HepG2 (cell line): ENCODE measurements around the gene TMEM198. TPM values are rescaled to one million over a fixed set of nuclear protein-coding genes. Genes with fewer than 3 reads are reported as not detected.

ENCODE experiments used
- BCL3 ChIP-seq: sonication (generic); formaldehyde crosslinking; IDR thresholded peaks from 2 replicates; pipeline ENCODE4 v1.5.1; 2020; ENCODE audit warnings: mild to moderate bottlenecking, missing genetic modification reagents, moderate library complexity
- BRD4 ChIP-seq: sonication (generic); formaldehyde crosslinking; IDR thresholded peaks from 2 replicates; pipeline ENCODE4 v1.4.0; 2020; ENCODE audit warnings: missing genetic modification reagents
- CAMTA2 ChIP-seq: sonication (generic); formaldehyde crosslinking; IDR thresholded peaks from 2 replicates; pipeline ENCODE4 v1.4.0; 2020; ENCODE audit warnings: mild to moderate bottlenecking, missing genetic modification reagents, borderline replicate concordance
- CEBPB ChIP-seq: IDR thresholded peaks from 2 replicates; pipeline ENCODE4 v1.6.1; 2011; ENCODE audit warnings: low read depth, low read length, improper control_type of control experiment, borderline replicate concordance
- EED ChIP-seq: sonication (generic); formaldehyde crosslinking; IDR thresholded peaks from 2 replicates; pipeline ENCODE4 v1.5.0; 2020; ENCODE audit warnings: mild to moderate bottlenecking, missing genetic modification reagents
- ELF1 ChIP-seq: sonication (generic); formaldehyde crosslinking; IDR thresholded peaks from 2 replicates; pipeline ENCODE4 v1.4.0; 2020; ENCODE audit warnings: missing genetic modification reagents
- FOXO1 ChIP-seq: sonication (generic); formaldehyde crosslinking; IDR thresholded peaks from 2 replicates; pipeline ENCODE4 v1.4.0; 2020; ENCODE audit warnings: missing genetic modification reagents
- HIC2 ChIP-seq: sonication (generic); formaldehyde crosslinking; IDR thresholded peaks from 2 replicates; pipeline ENCODE4 v1.9.0; 2022; ENCODE audit warnings: low read depth, missing genetic modification reagents
- HOMEZ ChIP-seq: IDR thresholded peaks from 2 replicates; pipeline ENCODE4 v1.6.1; 2016; ENCODE audit warnings: low read depth
- KDM5A ChIP-seq: fragments of 200-600 bp; sonication (generic); IDR thresholded peaks from 2 replicates; pipeline ENCODE4 v1.7.0; 2018; ENCODE audit warnings: antibody characterized with exemption, mild to moderate bottlenecking, low read length, borderline replicate concordance
- NCOA1 ChIP-seq: sonication (generic); formaldehyde crosslinking; IDR thresholded peaks from 2 replicates; pipeline ENCODE4 v1.9.0; 2021; ENCODE audit warnings: missing genetic modification reagents
- PRPF4 ChIP-seq: fragments of 200-400 bp; formaldehyde crosslinking; IDR thresholded peaks from 2 replicates; pipeline ENCODE4 v1.6.1; 2016; ENCODE audit warnings: low read length, low read depth; ENCODE audit not compliant: poor library complexity, severe bottlenecking
- SALL1 ChIP-seq: sonication (generic); formaldehyde crosslinking; IDR thresholded peaks from 2 replicates; pipeline ENCODE4 v1.8.0; 2022; ENCODE audit warnings: mild to moderate bottlenecking, missing genetic modification reagents
- SMARCC2 ChIP-seq: fragments of 450-650 bp; IDR thresholded peaks from 2 replicates; pipeline ENCODE4 v1.6.1; 2017; ENCODE audit warnings: antibody characterized with exemption, mild to moderate bottlenecking
- ZBTB4 ChIP-seq: sonication (generic); formaldehyde crosslinking; IDR thresholded peaks from 2 replicates; pipeline ENCODE4 v1.4.0; 2020; ENCODE audit warnings: missing genetic modification reagents, mild to moderate bottlenecking, borderline replicate concordance
- ZFP90 ChIP-seq: sonication (generic); formaldehyde crosslinking; IDR thresholded peaks from 2 replicates; pipeline ENCODE4 v1.8.0; 2022; ENCODE audit warnings: missing genetic modification reagents, mild to moderate bottlenecking, inconsistent platforms, borderline replicate concordance
- ZNF124 ChIP-seq: sonication (generic); formaldehyde crosslinking; IDR thresholded peaks from 2 replicates; pipeline ENCODE4 v1.4.0; 2020; ENCODE audit warnings: missing genetic modification reagents
- ZNF232 ChIP-seq: sonication (generic); formaldehyde crosslinking; IDR thresholded peaks from 2 replicates; pipeline ENCODE4 v1.4.0; 2020; ENCODE audit warnings: missing genetic modification reagents, borderline replicate concordance
- ZNF564 ChIP-seq: sonication (generic); formaldehyde crosslinking; IDR thresholded peaks from 2 replicates; pipeline ENCODE4 v1.8.1; 2023; ENCODE audit warnings: mild to moderate bottlenecking, missing genetic modification reagents
- ZNF569 ChIP-seq: sonication (generic); formaldehyde crosslinking; IDR thresholded peaks from 2 replicates; pipeline ENCODE4 v1.5.0; 2020; ENCODE audit warnings: mild to moderate bottlenecking, missing genetic modification reagents, moderate library complexity, borderline replicate concordance
- ZSCAN21 ChIP-seq: sonication (generic); formaldehyde crosslinking; IDR thresholded peaks from 2 replicates; pipeline ENCODE4 v1.8.0; 2022; ENCODE audit warnings: mild to moderate bottlenecking, missing genetic modification reagents, moderate library complexity, borderline replicate concordance
- polyA plus RNA-seq, 8 experiments: library from polyadenylated mRNA; depleted of rRNA in 3 of 8; stranded (reverse) in 7 of 8; unstranded in 1 of 8; fragments of >200 nt; fragmentation: Illumina TruSeq in 4 of 8; extraction: Trizol in 4 of 8; gene quantifications; 2 replicates each; pipeline versions ENCODE4 v1.2.1 to v1.2.3, GENCODE V29; 2011 to 2016; ENCODE audit warnings: low read depth in 4 of 8, missing spikeins in 1 of 8, mixed read lengths in 1 of 8; ENCODE audit not compliant: insufficient read depth in 1 of 8
- total RNA-seq, 5 experiments: library from RNA; depleted of rRNA; stranded (reverse); fragments of >200 nt; fragmentation: Illumina TruSeq; extraction: Trizol; gene quantifications; 2 replicates each; pipeline ENCODE4 v1.2.3, GENCODE V29; 2016; ENCODE audit warnings: low read depth in 1 of 5
- TF ChIP-seq, protein P1 (sequence below): sonication (generic); formaldehyde crosslinking; IDR thresholded peaks from 2 replicates; pipeline ENCODE4 v1.4.0; 2020; ENCODE audit warnings: missing genetic modification reagents

Gene TMEM198
- total and polyA plus RNA-seq, 2 of the 13 experiments (the other 11 are each of a cell fraction or from before 2014, with no cell fraction given): 17.3 to 23.5 TPM

GRCh38 chr2:219541611-219542180, 2.1 kb upstream of the TMEM198 start (continued):
- TF ChIP-seq HIC2 (CRISPR knock-in tag) (peak; percentile 98), ZBTB4 (peak; percentile 98), ZNF564 (CRISPR knock-in tag) (peak; percentile 21; the same call in 1 of the 2 replicates), ZFP90 (CRISPR knock-in tag) (peak; percentile 87), KDM5A (peak; percentile 40; the same call in 1 of the 2 replicates), BCL3 (peak; percentile 54; the same call in 1 of the 2 replicates), BRD4 (CRISPR knock-in tag) (0 out of 2 replicates have a peak, but pooled peaks have one; percentile 60), FOXO1 (peak; percentile 49), PRPF4 (peak; percentile 79), CEBPB (no peak), NCOA1 (CRISPR knock-in tag) (no peak), ZSCAN21 (CRISPR knock-in tag) (peak; percentile 90), ZNF232 (CRISPR knock-in tag) (peak; percentile 89; the same call in 1 of the 2 replicates), EED (peak; percentile 98), ZNF569 (CRISPR knock-in tag) (0 out of 2 replicates have a peak, but pooled peaks have one; percentile 24), HOMEZ (CRISPR knock-in tag) (0 out of 2 replicates have a peak, but pooled peaks have one; percentile 63), CAMTA2 (CRISPR knock-in tag) (no peak), ZNF124 (CRISPR knock-in tag) (peak; percentile 77; the same call in 1 of the 2 replicates), SMARCC2 (no peak), ELF1 (CRISPR knock-in tag) (peak; percentile 85), SALL1 (CRISPR knock-in tag) (peak; percentile 86)
- TF ChIP-seq, protein P1, sequence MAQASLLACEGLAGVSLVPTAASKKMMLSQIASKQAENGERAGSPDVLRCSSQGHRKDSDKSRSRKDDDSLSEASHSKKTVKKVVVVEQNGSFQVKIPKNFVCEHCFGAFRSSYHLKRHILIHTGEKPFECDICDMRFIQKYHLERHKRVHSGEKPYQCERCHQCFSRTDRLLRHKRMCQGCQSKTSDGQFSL: peak; percentile 61
